Measurements from ENCODE around the gene CLDN24.

Gene CLDN24

GRCh38 chr4:183322326-183322725, at the start of gene CLDN24:
TSS of gene CLDN24 (minus strand) at chr4:183322426. CDS start at chr4:183322426, 0 bp downstream.
- no peak for DNase-seq

DNA sequence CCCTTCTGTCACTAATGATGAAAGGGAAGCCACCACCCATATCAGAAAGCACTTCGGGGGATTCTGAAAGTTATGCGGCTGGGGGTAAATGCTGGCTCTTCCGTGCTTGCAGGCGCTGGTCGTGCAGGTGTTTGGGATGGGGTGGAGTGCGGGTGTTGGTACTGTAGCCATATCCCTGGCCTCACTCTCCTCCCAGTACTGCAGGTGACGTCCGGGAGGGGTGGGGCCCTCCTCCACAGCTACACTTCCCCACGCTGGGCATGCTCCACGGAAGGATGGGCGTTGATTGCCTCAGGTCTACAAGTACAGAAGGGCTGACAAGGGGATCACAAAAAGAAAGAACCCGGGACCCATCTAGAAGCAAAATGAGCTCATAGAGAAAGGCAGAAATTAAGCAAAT, 48.6 kb upstream of the CLDN24 start:
- DNase-seq, result no peak

DNA sequence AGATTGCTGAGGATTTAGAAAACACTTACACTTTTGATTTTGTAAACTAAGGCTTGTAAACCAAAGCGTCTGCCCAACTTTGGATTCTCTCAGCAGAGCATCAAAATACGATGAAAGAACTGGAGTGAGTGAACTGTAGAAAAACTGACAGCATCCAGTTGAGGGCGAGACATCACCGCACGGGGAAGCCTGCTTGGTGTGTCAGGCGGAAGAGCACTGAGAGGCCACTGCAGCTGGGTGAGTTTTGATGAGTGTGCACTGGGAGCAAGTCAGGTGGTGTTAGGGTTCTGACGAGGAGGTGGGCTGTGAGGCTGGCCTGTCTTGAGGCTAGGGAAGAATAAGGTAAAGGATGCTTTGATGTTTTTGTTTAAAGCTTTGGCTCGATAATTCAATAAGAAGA, 46.8 kb upstream of the CLDN24 start:
- DNase-seq, result no peak

DNA sequence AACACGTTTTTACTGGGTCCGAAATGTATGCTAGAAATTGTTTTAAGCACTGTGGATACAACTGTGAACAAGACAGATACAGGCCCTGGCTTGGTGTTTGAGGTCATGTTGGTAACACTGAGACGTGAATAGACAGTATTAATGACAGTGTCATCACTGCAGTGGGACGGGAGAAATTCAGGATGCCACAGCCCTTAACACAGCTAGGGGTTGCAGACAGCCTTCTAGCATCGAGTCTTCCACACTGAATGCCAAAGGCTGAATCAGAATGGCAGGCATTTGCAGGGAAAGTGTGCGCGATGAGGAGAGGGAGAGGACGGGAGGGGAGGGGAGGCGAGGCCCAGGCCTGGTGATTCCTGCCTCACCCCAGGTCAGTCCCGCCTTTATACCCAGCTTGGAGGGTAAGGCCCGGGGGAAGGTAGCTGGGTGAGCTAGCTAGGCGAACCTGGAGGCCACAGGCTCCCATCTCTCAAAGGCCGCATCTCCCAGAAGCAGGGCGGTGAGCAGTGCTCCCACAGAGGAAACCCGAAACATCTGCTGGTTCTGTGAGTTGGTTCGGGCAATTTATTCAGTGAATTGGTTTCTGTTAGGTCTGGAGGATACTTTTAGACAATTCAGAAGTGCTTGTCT, 44.1 kb upstream of the CLDN24 start:
- DNase-seq, result no peak

DNA sequence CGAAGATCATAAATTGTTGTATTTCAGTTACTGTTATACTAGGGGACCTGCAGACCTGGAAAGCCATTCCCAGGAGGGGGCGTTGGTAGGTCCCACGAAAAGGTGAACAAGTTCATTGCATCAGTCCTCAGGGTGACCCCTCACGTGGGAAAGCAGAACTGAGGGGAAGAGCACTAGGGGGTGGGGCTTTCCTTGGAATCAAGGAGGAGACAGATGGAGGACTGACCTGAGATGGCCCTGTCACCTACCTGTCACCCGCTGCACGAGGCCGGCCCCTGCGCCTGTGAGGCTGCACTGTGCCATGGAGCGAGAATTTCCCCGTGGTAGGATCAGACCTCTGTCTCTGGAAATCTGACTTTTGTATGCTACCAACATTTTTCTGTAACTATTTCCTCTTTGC, 41.8 kb upstream of the CLDN24 start:
- DNase-seq, result no peak

DNA sequence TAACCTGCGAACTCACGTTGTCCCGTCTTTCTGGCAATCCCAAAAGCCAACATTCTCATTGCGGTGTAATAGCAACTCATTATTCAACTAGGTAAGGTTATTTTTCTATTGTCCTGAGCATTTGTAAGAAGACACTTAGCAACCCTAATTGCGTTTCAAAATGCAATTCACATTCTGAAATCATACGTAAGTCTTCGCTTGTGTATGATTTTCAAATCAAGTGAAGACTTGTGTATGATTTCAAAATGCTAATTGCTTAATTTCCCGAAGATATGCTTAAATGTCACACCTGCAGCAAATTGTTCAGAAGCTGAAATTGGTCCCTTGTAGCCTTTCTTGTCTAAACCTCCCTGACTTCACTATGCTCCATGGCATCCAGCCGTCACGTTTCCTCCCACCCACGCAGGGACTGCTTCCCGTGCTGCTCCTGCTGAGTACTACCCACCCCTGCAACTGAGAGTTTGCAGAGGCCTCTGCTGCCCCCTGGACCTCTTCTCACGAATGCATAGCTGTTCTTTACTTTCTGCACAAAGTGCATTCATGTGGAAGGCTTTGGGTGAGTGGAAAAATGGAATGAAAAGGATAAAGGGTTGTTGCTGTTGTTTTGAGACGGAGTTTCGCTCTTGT, 40.8 kb upstream of the CLDN24 start:
- DNase-seq, result no peak

DNA sequence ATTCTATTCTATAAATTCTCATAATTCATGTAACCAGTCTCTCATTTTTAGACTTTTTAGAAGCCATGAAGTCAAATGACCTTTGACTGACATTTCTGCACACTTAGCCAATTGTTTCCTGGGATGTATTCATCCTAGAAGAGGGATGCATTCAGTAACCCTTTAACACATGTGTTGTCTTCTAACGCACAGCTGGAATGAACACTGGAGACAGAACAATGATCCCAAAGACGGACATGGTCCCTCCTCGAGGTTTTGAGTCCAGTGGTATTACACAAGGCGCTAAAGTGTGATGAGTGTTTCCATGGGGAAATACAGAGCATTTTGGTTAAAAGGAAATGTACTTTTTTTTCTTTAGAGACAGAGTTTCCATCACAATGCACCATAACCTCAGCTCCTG, 39.8 kb upstream of the CLDN24 start:
- DNase-seq, result no peak

DNA sequence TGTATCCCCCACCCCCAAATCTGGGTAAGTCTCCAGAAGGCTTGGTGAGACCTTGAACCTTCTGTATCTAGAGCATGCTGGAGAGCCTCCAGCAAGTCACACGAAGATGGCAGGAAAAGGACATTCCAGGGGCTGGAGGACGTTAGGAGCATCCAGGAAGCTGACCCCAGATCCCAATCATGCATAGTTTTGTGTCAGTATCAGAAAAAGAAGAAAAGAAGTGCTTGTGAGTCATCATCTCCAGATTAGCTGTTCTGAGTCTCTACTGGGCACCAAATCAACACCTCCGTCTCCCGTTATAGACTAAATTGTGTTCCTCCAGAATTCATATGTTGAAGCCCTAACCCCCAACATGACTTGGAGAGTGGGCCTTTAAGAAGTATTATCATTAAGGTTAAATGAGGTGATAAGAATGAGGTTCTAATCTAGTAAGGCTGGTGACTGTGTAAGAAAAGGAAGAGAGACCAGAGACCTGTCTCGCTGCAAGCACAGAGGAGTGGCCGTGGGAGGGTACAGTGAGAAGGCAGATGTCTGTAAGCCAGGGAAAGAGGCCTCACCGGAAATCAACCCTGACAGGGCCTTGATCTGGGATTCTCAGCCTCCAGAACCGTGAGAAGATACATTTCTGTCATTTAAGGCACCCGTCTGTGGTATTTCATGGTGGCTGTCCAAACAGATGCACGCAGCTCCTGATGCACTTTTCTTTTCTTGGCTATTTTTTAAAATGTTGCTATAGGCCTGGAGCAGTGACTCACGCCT, 38.1 kb upstream of the CLDN24 start:
- DNase-seq, result no peak

- no peak for DNase-seq
Observed at GRCh38 chr4:183358215-183358755, 36.1 kb upstream of the CLDN24 start.

DNA sequence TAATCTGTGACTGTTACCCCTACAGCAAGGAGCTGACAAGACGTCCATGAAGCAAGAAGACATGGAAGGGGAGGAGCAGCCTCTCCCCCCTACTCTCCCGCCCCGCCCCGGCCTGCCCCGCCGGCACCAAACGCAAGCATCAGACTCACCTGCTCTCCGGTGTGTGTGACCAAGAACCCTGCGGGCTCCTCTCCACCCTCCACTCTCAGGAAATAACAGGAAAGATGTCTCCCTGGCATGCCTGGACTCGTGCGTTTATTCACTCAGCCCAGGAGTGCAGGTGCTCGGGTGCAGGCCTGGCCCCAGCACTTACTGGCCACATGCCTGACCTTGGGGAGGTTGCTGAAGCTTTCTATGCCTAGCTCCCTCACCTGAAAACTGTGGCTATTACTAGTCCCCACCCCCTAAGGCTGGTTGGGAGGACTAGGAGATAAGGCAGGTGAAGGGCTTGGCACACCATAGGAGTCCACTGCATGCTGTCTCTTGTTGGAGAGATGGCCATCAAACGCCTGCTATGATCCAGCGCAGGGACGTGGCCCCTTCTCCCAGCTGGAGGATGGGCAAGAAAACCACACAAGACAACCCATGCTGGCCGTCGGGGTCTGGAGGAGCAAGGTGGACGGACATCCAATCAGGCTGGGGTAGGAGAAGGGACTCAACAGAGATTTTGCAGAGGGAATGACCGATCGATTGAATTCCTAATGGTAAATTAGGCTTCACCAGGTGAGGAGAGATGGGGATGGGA, 34.9 kb upstream of the CLDN24 start:
- DNase-seq, result no peak

DNA sequence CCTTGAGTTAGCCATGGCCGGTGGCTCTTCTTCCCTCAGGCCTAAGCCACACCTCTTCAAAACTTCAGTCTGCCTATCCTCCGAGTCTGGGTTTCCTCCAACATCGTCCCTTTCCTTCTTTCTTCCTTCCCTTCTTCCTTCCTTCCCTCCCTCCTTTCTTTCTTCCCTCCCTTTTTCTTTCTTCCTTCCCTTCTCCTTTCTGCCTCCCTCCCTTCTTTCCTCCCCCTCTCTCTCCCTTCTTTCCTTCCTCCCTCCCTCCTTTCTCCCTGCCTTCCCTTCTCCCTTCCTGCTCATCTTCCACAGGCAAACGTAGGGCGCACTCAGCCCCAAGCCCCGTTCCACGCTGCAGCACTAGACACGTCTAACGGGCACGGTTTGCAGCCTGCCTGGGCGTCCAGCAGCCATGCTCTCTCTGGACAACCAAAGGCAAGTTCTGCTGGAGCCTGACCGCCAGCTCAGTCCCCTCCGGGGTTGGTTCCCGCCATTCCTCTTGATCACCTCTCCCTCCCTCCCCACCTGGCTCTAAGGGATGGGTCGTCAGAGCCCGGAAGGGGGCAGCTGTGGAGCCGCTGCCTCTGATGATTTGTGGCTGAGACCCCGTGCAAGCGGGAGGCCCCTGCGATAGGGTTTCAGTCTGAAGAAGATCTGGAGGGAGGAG, 34.1 kb upstream of the CLDN24 start:
- DNase-seq, result no peak

DNA sequence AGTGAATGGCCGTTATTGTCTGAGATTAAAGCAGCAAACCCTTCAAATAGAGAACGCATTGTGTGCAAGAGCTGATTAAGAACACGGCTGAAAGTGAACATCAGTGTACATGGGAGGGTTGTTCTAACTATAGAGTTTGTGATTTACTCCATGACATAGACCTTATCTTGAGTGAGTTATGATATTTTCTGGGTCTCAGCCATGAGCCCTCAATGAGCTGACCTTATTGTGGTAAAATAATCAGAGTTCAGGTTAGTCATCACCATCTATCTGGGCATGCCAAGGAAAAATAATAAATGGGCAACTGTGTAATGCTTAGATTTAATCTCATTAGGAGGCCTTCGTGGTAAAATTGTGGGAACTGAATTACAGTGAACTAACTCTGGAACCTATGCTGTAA, 33.2 kb upstream of the CLDN24 start:
- peak; percentile 4 for DNase-seq

- DNase-seq, result no peak
Observed at GRCh38 chr4:183354219-183354618, 32.0 kb upstream of the CLDN24 start.

GRCh38 chr4:183353557-183353956, 31.3 kb upstream of the CLDN24 start:
- no peak for DNase-seq

DNA sequence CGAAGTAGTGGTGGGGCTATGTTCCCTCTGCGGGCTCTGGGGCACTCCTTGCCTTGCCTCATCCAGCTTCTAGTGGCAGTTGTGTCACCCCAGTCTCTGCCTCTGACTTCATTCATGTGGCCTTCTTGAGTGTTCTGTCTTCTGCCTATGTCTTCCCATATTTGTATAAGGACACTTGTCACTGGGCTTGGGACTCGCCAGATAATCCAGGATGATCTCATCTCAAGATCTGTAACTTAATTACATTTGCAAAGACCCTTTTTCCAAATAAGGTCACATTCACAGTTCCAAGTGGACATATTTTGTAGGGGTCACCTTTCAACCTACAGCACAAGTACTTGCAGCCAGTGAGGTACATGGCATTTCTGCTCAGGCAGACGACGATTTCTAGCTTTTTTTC, 30.3 kb upstream of the CLDN24 start:
- no peak for DNase-seq

GRCh38 chr4:183350317-183351071, 28.3 kb upstream of the CLDN24 start:
- no peak for DNase-seq

DNA sequence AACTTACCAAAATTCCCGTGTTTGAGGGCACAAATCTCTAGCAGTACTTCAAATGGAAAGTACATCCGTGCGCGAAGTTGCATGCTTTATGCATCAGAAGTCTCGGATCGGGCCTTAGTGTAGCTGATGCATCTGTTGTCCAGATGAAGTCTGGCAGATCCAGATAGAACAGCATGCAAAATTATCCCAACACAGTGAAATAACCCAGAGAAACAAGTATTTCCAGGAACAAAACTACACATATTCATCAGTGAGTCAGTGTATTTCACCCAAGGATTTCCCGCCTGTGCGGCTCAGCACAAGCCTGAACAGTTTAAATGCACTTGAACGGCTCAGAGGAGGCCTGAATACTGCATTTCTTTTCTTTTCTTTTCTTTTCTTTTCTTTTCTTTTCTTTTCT, 27.4 kb upstream of the CLDN24 start:
- no peak for DNase-seq

DNA sequence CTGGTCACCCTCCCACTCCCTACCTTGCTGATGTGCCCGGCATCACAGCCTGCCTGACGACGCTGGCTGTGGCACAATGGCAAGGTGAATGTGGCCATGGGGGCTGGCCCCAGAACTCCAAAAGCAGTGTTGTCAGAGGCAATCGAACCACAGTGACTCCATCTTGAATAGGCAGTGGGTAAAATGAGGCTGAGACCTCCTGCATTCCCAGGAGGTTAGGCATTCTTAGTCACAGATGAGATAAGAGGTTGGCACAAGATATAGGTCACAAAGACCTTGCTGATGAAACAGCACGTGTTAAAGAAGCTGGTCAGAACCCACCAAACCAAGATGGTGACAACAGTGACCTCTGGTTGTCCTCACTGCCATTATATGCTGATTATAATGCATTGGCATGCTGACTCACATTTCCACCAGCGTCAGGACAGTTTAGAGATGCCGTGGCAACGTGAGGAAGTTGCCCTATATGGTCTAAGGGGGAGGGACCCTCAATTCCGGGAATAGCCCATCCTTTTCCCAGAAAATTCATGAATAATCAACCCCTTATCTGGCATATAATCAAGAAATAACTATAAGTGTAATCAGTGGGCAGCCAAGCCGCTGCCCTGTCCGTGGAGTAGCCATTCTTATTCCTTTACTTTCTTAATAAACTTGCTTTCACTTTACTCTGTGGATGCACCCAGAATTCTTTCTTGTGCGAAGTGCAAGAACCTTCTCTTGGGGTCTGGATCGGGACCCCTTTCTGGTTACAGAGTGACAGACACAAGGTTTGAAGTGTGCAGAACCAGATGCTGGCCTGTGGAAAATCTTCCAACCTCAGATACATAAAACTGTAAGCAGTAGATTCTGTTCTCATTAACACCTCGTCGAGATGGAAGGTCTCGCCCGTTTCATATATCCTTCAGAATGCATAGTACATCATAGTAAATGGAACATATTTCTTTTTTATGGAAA, 26.8 kb upstream of the CLDN24 start:
- DNase-seq, result no peak

DNA sequence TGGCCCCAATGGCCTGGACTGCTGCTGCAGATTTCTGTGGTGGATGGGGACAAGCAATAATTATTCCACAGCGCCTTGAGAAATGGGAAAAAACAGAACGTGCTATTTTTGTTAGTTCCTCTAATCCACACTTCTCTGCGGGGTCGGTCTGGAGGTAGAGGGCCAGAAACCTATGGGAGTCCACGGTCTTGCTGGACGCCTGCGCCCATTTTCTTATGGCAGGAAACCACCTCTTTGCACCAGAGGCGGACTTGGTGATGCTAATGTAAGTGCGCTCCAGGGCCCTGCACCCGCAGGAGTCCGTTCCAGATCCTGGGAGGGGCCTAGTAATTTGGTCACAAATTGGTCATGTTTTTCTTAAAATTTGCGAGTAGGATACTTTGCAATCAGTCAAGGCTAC, 25.9 kb upstream of the CLDN24 start:
- DNase-seq, result no peak

DNA sequence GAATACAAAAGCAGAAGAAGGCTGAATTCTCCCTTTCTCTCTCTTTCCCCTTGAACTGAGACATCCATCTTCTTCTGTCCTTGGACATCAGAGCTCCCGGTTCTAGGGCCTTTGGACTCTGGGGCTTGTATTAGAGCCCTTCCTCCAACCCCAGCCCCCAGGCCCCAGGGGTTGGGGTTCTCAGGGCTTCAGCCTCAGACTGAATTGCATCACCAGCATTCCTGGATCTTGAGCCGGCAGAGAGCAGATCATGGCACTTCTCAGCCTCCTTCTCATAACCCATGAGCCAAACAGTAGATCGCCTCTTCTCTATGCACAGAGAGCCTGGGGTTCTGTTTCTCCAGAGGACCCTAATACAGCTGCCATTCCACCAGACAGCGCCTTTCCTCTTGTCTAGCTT, 25.3 kb upstream of the CLDN24 start:
- DNase-seq, result no peak

- no peak for DNase-seq
Observed at GRCh38 chr4:183347146-183347545, 24.9 kb upstream of the CLDN24 start.

Data from NCI-H2227 treated with DMSO at 0.1 percent for 48 hours (cell line).